HUES48 (cell line): ENCODE measurements around the gene CD34.
"Not testable (repeated sequence)": the region's sequence is repeated elsewhere in the genome, so short reads cannot be mapped to it uniquely, and the experiment has no call there.

Source experiments
- H3K27ac ChIP-seq: one replicate; pipeline ENCODE4 v1.7.0; 2013; ENCODE audit warnings: low read depth, low read length, inconsistent platforms
- H3K27me3 ChIP-seq: 2 replicates; pipeline ENCODE4 v1.6.1; 2013; ENCODE audit warnings: mild to moderate bottlenecking, low read length; ENCODE audit not compliant: control insufficient read depth, insufficient read depth
- H3K36me3 ChIP-seq: 2 replicates; pipeline ENCODE4 v1.6.1; 2013; ENCODE audit warnings: low read length; ENCODE audit not compliant: control insufficient read depth, insufficient read depth
- H3K4me1 ChIP-seq: 2 replicates; pipeline ENCODE4 v1.6.1; 2013; ENCODE audit warnings: mild to moderate bottlenecking, low read length; ENCODE audit not compliant: control insufficient read depth, insufficient read depth
- H3K4me3 ChIP-seq: 2 replicates; pipeline ENCODE4 v1.5.1; 2013; ENCODE audit warnings: mild to moderate bottlenecking, low read depth, low read length
- H3K9ac ChIP-seq: 2 replicates; pipeline ENCODE4 v1.6.1; 2013; ENCODE audit warnings: mild to moderate bottlenecking, low read depth, low read length, moderate library complexity
- H3K9me3 ChIP-seq: 2 replicates; pipeline ENCODE4 v1.6.1; 2013; ENCODE audit warnings: low read length; ENCODE audit not compliant: control insufficient read depth, insufficient read depth

The CD34 gene

DNA sequence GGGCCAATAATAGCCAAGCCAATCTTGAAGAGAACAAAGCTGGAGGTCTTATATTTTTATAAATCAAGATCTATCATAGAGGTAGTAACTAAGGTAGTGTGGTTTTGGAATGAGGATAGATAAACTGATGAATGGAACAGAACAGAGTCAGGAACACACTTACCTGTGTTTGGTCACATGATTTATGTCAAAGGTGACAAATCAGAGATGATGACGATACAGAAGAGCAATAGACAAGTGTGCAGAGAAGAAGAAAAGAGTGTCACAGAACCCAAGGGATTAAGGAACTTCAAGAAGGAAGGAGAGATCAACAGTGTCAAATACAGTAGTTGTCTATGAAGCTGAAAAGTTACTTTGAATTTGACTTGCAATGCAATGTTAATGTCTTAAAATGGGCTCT, 16.1 kb upstream of the CD34 start:
- Histone ChIP-seq H3K9ac (no peak overlapping the region), H3K4me1 (peaks cover 18% of the 10 kb centered on the region), H3K4me3 (no peak overlapping the region), H3K27ac (no peak overlapping the region), H3K27me3 (no peaks in the 10 kb centered on the region), H3K36me3 (no peaks in the 10 kb centered on the region), H3K9me3 (no peaks in the 10 kb centered on the region)

DNA sequence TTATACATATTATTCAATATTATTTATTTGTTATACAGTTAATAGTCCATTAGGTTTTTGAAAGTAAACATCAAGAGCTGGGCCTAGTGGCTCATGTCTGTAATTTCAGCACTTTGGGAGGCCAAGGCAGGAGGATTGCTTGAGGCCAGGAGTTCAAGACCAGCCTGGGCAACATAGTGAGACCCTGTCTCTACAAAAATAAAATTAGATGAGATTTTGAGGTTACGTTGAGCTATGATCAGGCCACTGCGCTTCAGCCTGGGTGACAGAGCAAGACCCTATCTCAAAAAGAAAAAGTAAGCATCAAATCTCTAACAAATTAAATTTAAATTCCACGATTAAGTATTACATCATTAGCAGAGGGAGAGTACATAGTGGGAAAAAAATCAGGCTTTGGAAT, 15.0 kb upstream of the CD34 start:
- H3K27ac ChIP-seq, H3K4me3 ChIP-seq, H3K27me3 ChIP-seq, H3K9me3 ChIP-seq, H3K9ac ChIP-seq, H3K36me3 ChIP-seq: not testable (repeated sequence)
- peaks cover 18% of the 10 kb centered on the region for H3K4me1 ChIP-seq

DNA sequence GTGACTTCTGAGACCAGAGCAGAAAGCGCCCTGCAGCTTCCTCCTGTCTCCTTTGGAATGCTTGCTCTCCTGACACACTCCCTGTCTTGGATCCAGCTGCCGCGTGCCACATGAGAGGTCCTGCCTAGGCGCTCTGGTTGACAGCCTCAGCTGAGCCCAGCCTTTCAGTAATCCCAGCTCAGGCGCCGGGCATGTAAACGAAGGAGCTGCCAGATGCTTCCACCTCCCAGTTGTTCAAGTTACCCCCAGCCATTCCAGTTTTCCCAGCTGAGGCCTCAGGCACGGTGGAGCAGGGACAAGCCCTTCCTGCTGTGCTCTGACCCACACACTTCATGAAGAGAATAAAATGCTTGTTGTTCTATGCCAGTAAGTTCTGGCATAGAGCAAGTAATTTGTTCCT, 14.3 kb upstream of the CD34 start:
- Histone ChIP-seq H3K9ac (no peak overlapping the region), H3K27ac (no peak overlapping the region), H3K4me3 (no peak overlapping the region), H3K4me1 (peaks cover 18% of the 10 kb centered on the region), H3K27me3 (no peaks in the 10 kb centered on the region), H3K36me3 (no peaks in the 10 kb centered on the region), H3K9me3 (no peaks in the 10 kb centered on the region)

DNA sequence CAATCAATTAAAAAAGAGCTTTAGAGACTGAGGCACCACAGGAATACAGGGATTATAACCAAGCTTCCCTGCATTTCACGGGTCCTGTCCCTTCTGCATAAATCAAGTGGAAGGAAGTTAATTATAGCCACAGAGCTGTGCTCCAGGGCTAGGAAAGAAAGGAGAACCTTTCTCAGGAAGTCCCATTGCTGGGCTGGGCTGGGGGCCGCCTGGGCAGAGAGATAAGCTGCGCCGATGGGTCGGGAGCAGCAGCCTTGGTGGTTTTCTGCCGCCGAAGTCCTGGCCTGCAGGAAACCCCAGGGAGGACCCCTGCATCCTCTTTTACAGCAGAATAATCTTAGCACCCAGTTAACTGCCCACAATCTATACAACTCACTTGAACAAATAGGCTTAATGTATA, 12.6 kb upstream of the CD34 start:
- Histone ChIP-seq H3K4me3 (no peak overlapping the region), H3K9ac (no peak overlapping the region), H3K27me3 (no peaks in the 10 kb centered on the region), H3K9me3 (no peaks in the 10 kb centered on the region), H3K36me3 (no peaks in the 10 kb centered on the region), H3K27ac (no peak overlapping the region), H3K4me1 (peaks cover 18% of the 10 kb centered on the region)

DNA sequence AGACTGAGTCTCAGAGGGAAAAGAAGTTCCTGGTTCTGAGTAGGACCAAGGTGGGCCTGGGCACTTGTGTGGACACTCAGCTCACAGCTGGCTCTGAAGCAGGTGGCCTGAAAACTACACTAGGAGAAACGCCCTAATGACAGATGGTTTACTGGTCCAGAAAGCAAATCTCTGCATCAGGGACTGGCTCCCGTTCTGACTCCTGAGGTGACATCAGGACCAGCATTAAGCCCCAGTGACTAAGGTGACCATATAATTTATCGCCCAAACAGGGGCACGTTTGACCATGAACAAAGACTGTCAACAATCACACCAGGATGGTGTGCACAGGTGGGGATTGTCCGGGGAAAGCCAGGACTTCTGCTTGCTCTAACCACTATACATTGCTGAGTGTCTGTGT, 12.2 kb upstream of the CD34 start:
- Histone ChIP-seq H3K9me3 (no peaks in the 10 kb centered on the region), H3K4me3 (no peak overlapping the region), H3K36me3 (no peaks in the 10 kb centered on the region), H3K27ac (no peak overlapping the region), H3K27me3 (no peaks in the 10 kb centered on the region), H3K9ac (no peak overlapping the region), H3K4me1 (peaks cover 22% of the 10 kb centered on the region)

DNA sequence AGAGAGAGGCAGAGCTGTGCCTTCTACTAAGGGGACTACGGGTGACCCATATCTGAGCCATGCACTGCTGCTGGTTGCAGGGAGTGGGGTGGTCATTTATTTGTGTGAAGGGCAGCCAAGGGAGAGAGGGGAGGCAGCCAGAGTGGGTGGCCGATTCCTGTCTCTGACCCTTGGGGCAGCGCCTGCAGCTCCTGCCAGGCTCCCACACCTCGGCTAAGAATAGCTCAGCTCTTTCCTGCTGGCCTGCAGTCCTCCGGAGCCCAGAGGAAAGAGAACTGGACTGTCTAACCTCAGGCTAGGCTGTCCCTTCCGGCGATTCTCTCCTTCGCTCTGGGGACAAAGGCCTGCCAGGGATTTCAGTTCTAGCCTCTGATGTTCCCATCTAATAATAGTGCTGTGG, 11.6 kb upstream of the CD34 start:
- H3K27ac ChIP-seq, result no peak overlapping the region
- no peaks in the 10 kb centered on the region for H3K27me3 ChIP-seq
- H3K9me3 ChIP-seq, result no peaks in the 10 kb centered on the region
- H3K9ac ChIP-seq, result no peak overlapping the region
- H3K4me3 ChIP-seq, result no peak overlapping the region
- peaks cover 26% of the 10 kb centered on the region for H3K4me1 ChIP-seq
- no peaks in the 10 kb centered on the region for H3K36me3 ChIP-seq

DNA sequence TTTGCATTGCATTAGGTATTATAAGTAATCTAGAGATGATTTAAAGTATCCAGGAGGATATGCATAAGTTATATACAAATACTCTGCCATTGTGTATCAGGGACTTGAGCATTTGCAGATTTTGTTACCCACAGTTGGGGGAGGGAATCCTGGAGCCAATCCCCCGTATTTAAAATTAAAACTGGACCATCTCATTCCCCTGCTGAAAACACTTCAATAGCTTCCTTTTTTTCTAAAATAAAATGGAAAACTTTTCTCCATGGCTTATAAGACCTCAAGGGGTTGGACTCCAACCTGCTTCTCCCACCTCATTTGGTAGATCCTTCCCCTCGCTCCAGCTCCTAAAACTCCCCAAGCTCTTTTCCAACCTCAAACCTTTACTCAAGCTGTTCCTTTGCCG, 10.4 kb upstream of the CD34 start:
- Histone ChIP-seq H3K27me3 (no peaks in the 10 kb centered on the region), H3K36me3 (no peaks in the 10 kb centered on the region), H3K4me3 (no peak overlapping the region), H3K9ac (no peak overlapping the region), H3K9me3 (no peaks in the 10 kb centered on the region), H3K27ac (no peak overlapping the region), H3K4me1 (peaks cover 26% of the 10 kb centered on the region)

DNA sequence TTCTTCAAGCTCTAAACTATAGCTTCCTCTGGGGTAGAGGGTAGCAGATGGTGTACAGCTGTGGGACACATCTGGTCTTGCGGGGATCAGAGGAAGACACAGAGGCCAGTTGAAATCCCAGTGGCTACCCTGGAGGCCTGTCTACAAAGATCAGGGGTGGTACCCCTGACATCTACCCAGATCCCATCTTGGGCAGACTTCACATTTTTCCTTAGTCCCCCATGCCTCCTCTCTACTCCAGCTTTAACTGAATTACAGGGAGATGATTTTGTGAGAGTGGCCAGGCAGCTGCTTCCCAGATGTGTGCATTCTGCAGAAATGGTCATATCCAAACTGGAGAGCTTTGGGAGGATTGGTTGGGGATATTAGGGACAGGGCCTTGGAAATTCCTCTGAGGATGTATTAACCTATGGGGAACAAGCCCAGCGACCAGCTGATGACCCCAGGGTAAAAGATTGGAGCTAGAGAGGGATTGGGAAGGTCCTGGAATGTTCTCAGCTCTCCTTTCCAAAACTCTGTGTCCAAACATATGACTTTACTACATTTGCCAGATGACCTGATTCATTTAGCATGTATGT, 9.6 kb upstream of the CD34 start:
- Histone ChIP-seq H3K9ac (no peak overlapping the region), H3K4me1 (peaks cover 26% of the 10 kb centered on the region), H3K4me3 (no peak overlapping the region), H3K36me3 (no peaks in the 10 kb centered on the region), H3K9me3 (no peaks in the 10 kb centered on the region), H3K27me3 (no peaks in the 10 kb centered on the region), H3K27ac (no peak overlapping the region)

DNA sequence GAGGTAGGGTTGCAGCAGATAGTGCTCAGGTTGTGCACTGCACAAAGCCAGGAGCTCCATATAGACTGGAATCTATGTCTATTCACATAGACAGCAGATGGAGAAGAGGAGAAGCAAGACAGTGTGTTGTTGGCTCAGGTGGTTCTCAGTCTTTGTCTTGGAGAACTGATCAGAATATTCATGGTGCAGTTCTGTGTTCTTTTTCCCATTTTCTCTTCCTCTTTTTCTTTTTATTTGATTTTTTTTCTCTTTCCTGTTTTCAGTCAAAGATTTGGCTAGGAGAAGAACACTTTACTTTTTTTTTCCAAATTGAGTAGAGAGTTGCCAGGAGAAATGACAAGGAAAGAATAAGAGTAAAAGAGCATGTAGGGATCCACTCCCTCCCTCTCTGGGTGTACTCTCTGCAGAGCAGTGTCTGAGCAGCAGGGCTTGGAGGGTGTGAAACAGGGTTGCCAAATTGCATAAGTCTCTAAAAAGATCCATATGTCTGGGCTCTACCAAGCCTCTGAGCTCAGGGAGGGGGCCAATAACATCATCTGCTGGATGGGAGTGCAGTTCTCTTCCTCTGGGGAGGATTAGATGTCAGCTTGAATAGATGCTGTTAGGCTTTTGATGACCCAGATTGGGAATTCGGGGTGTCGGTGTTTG, 8.7 kb upstream of the CD34 start:
- H3K27me3 ChIP-seq, result peaks cover 4% of the 10 kb centered on the region; the same call in 1 of the 2 replicates
- no peaks in the 10 kb centered on the region for H3K36me3 ChIP-seq

DNA sequence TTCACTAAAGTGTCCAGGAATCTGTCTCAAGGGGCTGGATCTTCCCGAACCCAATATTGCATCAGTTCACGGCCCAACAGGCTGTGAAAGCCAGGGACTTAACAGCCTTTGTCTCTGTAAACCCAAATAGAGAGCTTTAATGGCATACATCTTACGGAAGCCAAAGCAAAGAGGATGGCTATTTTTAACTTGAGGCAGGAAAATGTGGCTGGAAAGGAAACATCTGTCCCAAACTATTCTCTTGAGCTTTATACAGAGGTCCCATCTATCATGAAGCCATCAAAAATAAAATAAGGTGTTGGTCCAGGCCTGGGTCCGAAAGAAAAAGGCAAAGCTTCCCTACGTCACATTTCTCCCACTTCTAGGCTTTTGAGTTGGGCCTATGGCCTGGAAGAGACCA, 7.7 kb upstream of the CD34 start:
- Histone ChIP-seq H3K27me3 (peaks cover 4% of the 10 kb centered on the region; the same call in 1 of the 2 replicates), H3K27ac (peak overlapping the region; percentile 53), H3K4me1 (peaks cover 8% of the 10 kb centered on the region), H3K4me3 (no peak overlapping the region), H3K9ac (no peak overlapping the region), H3K9me3 (no peaks in the 10 kb centered on the region), H3K36me3 (no peaks in the 10 kb centered on the region)

More for the DNA sequence above, 8.7 kb upstream of the CD34 start:
- Histone ChIP-seq H3K9me3 (no peaks in the 10 kb centered on the region), H3K4me3 (no peak overlapping the region), H3K9ac (no peak overlapping the region), H3K4me1 (peaks cover 18% of the 10 kb centered on the region), H3K27ac (no peak overlapping the region)

DNA sequence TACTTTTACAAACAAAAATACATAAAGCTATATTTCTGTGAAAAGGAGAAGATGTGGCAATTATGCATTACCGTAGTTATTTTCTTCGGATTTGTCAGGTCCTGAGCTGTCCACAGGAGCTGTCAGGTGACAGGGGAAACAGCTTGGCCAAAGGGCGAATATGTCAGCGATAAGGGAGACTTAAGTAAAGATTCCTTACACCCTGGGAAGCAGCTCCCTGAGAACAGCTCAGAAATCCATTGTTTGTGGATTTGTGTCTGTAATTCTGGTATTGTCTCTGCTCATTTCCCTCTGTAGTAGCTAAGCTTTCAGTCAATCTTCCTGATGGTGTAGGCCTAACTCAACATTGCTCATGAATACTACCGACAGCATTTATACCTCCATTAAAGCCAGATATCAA, 7.1 kb upstream of the CD34 start:
- Histone ChIP-seq H3K27ac (peak overlapping the region; percentile 53), H3K9me3 (no peaks in the 10 kb centered on the region), H3K27me3 (peaks cover 6% of the 10 kb centered on the region), H3K36me3 (no peaks in the 10 kb centered on the region), H3K4me3 (no peak overlapping the region), H3K9ac (no peak overlapping the region), H3K4me1 (peaks cover 8% of the 10 kb centered on the region)
